Measurements from ENCODE around the gene ZNF438. TPM values are rescaled to one million over a fixed set of nuclear protein-coding genes. Genes with fewer than 3 reads are reported as not detected.

Gene ZNF438
- total RNA-seq, 1 experiment from 2014 or later = 0.83 TPM

DNA sequence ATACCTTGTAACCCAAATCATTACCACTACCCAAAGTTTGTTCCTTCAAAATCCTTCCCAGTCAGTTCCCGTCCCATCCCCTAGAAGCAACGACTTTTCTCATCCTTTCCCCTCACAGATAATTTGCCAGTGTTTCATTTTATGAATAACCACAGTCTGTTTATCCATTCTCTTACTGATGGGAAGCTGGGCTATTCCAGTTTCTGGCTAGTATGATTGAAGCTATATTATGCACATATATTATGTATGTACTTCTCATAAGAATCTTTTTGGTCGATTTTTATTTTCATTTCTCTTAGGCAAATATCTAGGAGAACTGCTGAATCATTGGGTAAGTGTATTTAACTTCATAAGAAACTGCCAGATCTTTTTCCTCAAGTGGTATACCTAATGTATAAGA, 114.6 kb downstream of the ZNF438 start:
- H3K23me2 ChIP-seq (ENCODE audit: insufficient read length, low read depth, low read length, poor library complexity, severe bottlenecking) = no peaks in the 10 kb centered on the region
- H3K4me3 Mint-ChIP-seq = no peak overlapping the region
- H3K14ac ChIP-seq (ENCODE audit: insufficient read depth, low read length) = no peak overlapping the region
- no peaks in the 10 kb centered on the region for H3K9me3 Mint-ChIP-seq
- H3K27ac ChIP-seq (ENCODE audit: insufficient read length, low read depth, low read length) = no peak overlapping the region
- H2BK20ac ChIP-seq (ENCODE audit: low read depth, low read length, poor library complexity, severe bottlenecking) = no peak overlapping the region
- no peak overlapping the region for H2BK12ac ChIP-seq (ENCODE audit: insufficient read length, low read depth, low read length)
- H3K36me3 Mint-ChIP-seq (ENCODE audit: insufficient read depth in 1 of 3, low read depth in 3 of 3) = no peaks in the 10 kb centered on the region
- H3K4ac ChIP-seq (ENCODE audit: low read depth, low read length) = no peak overlapping the region
- no peak overlapping the region for H3K23ac ChIP-seq (ENCODE audit: insufficient read length, low read depth, low read length)
- no peak overlapping the region for H3T11ph ChIP-seq (ENCODE audit: low read length)
- H4K91ac ChIP-seq (ENCODE audit: insufficient read length, low read depth, low read length) = no peak overlapping the region
- no peaks in the 10 kb centered on the region for H3K27me3 ChIP-seq (ENCODE audit: insufficient read depth, low read length)
- H3K79me2 ChIP-seq (ENCODE audit: insufficient read depth, low read length) = no peaks in the 10 kb centered on the region
- H3K27ac Mint-ChIP-seq = no peak overlapping the region
- H3K4me2 ChIP-seq (ENCODE audit: insufficient read depth, insufficient read length, low read length) = no peak overlapping the region
- no peak overlapping the region for H2AFZ ChIP-seq (ENCODE audit: low read length)
- no peak overlapping the region for H3K56ac ChIP-seq (ENCODE audit: insufficient read length, low read depth, low read length)
- H3K18ac ChIP-seq (ENCODE audit: insufficient read length, low read depth, low read length) = no peak overlapping the region
- no CpG with 5 or more reads among the region's 3 CpGs for WGBS (ENCODE audit: extremely low coverage, insufficient read length, low lambda C conversion rate)
- H4K20me1 ChIP-seq (ENCODE audit: control insufficient read depth, insufficient read depth, insufficient read length) = no peaks in the 10 kb centered on the region
- H3K79me1 ChIP-seq (ENCODE audit: insufficient read depth, low read depth, low read length, poor library complexity, severe bottlenecking) = no peaks in the 10 kb centered on the region
- H3K4me1 ChIP-seq (ENCODE audit: insufficient read depth, low read length) = no peaks in the 10 kb centered on the region
- no peak overlapping the region for H2BK120ac ChIP-seq (ENCODE audit: low read depth, low read length, poor library complexity, severe bottlenecking)
- TF ChIP-seq, protein P1, sequence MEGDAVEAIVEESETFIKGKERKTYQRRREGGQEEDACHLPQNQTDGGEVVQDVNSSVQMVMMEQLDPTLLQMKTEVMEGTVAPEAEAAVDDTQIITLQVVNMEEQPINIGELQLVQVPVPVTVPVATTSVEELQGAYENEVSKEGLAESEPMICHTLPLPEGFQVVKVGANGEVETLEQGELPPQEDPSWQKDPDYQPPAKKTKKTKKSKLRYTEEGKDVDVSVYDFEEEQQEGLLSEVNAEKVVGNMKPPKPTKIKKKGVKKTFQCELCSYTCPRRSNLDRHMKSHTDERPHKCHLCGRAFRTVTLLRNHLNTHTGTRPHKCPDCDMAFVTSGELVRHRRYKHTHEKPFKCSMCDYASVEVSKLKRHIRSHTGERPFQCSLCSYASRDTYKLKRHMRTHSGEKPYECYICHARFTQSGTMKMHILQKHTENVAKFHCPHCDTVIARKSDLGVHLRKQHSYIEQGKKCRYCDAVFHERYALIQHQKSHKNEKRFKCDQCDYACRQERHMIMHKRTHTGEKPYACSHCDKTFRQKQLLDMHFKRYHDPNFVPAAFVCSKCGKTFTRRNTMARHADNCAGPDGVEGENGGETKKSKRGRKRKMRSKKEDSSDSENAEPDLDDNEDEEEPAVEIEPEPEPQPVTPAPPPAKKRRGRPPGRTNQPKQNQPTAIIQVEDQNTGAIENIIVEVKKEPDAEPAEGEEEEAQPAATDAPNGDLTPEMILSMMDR (conservative IDR thresholded peaks at IDR 0.05) = no peak
- H4K5ac ChIP-seq (ENCODE audit: insufficient read length, low read depth, low read length) = no peak overlapping the region
- H3K9ac ChIP-seq (ENCODE audit: extremely low read depth, insufficient read length, low read length) = no peak overlapping the region
- no peak overlapping the region for H2BK15ac ChIP-seq (ENCODE audit: low read depth, low read length)
- H3K9me3 ChIP-seq (ENCODE audit: control insufficient read depth, low read depth, low read length) = no peaks in the 10 kb centered on the region
- H4K8ac ChIP-seq (replicated peaks; ENCODE audit: insufficient read length, low read depth, low read length) = no peak overlapping the region
- H2AK5ac ChIP-seq (ENCODE audit: insufficient read length, low read length) = no peak overlapping the region
- no peak for DNase-seq
- no peaks in the 10 kb centered on the region for H3K27me3 Mint-ChIP-seq (ENCODE audit: low read depth)
- peaks cover 5 to 8% of the 10 kb centered on the region in 2 experiments for H3K4me1 Mint-ChIP-seq
- H2BK5ac ChIP-seq (ENCODE audit: insufficient read length, low read length) = no peak overlapping the region
